Endothelial cell of umbilical vein (primary cell): ENCODE data around the gene SLC44A2.

ENCODE experiments used
- EZH2 ChIP-seq: IDR thresholded peaks from 2 replicates; pipeline ENCODE4 v1.6.1; 2012; ENCODE audit warnings: borderline replicate concordance, low read depth, mild to moderate bottlenecking, moderate library complexity, low read length, inconsistent platforms; ENCODE audit not compliant: severe bottlenecking
- JUN ChIP-seq: IDR thresholded peaks from 2 replicates; pipeline ENCODE4 v1.6.1; 2011; ENCODE audit warnings: borderline replicate concordance, low read depth; ENCODE audit not compliant: insufficient read length, insufficient read depth
- MYC ChIP-seq: IDR thresholded peaks from one replicate; pipeline ENCODE4 v1.6.1; 2011; ENCODE audit warnings: mild to moderate bottlenecking, low read depth, low read length
- POLR2A ChIP-seq: IDR thresholded peaks from 2 replicates; pipeline ENCODE4 v1.6.1; 2012; ENCODE audit warnings: low read depth, mild to moderate bottlenecking, control low read depth, low read length
- POLR2AphosphoS5 ChIP-seq: IDR thresholded peaks from 2 replicates; pipeline ENCODE4 v1.6.1; 2012; ENCODE audit warnings: low read depth, mild to moderate bottlenecking, control low read depth, low read length, moderate library complexity; ENCODE audit not compliant: insufficient read depth
- TF ChIP-seq, protein P1 (sequence below): IDR thresholded peaks from 2 replicates; pipeline ENCODE4 v1.6.1; 2011; ENCODE audit not compliant: insufficient read depth, insufficient read length
- TF ChIP-seq, protein P2 (sequence below), 2 donors: IDR thresholded peaks; 1 replicate in 1 of 2; 2 replicates in 1 of 2; pipeline ENCODE4 v1.5.1; 2011; ENCODE audit warnings: low read length in 2 of 2, mild to moderate bottlenecking in 2 of 2, moderate library complexity in 2 of 2, control low read depth in 1 of 2, inconsistent platforms in 1 of 2, low read depth in 1 of 2; ENCODE audit not compliant: insufficient read depth in 1 of 2; ENCODE audit errors: extremely low read depth in 1 of 2

DNA sequence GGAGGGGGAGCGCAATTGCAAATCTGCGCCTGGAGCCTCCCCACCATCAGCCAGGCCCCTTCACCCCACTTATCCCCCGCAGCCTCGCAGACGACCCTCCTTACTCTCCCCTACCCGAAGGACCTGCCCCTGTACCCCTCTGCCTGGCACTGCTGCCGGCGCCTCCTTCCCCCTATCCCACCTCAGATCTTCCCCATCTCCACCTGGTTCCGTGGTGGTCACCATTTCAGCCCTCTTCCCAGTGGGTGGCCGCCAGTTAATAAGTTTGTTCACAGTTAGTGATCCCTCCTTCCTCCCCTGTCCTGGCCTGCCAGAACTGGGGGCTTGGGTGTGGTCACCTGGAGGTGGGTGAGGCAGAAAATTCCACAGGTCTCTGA, 397 bp downstream of the SLC44A2 start:
- TF ChIP-seq, protein P1, sequence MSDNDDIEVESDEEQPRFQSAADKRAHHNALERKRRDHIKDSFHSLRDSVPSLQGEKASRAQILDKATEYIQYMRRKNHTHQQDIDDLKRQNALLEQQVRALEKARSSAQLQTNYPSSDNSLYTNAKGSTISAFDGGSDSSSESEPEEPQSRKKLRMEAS: no peak
- TF ChIP-seq EZH2 (no peak), POLR2A (no peak), MYC (no peak), POLR2AphosphoS5 (no peak), JUN (no peak)
- TF ChIP-seq, protein P2, sequence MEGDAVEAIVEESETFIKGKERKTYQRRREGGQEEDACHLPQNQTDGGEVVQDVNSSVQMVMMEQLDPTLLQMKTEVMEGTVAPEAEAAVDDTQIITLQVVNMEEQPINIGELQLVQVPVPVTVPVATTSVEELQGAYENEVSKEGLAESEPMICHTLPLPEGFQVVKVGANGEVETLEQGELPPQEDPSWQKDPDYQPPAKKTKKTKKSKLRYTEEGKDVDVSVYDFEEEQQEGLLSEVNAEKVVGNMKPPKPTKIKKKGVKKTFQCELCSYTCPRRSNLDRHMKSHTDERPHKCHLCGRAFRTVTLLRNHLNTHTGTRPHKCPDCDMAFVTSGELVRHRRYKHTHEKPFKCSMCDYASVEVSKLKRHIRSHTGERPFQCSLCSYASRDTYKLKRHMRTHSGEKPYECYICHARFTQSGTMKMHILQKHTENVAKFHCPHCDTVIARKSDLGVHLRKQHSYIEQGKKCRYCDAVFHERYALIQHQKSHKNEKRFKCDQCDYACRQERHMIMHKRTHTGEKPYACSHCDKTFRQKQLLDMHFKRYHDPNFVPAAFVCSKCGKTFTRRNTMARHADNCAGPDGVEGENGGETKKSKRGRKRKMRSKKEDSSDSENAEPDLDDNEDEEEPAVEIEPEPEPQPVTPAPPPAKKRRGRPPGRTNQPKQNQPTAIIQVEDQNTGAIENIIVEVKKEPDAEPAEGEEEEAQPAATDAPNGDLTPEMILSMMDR (IDR thresholded peaks at IDR 0.05; ENCODE audit: extremely low read depth in 1 of 2, insufficient read depth in 1 of 2, low read depth in 1 of 2, low read length in 2 of 2): no peak
